GM12878 (cell line): Measurements from ENCODE around the gene MMP24. TPM values are rescaled to one million over a fixed set of nuclear protein-coding genes. Genes with fewer than 3 reads are reported as not detected.
"Not testable (repeated sequence)": the region's sequence is repeated elsewhere in the genome, so short reads cannot be mapped to it uniquely, and the experiment has no call there.

Experiments used
- ATAC-seq: fragments of 200-7000 bp; cut with Tn5 transposase; 3 replicates; pipeline ENCODE4 v1.9.1; 2020; ENCODE audit warnings: mild to moderate bottlenecking, moderate library complexity
- BruUV-seq: library from RNA; stranded (reverse); fragments of 400-500 nt; replicated peaks from 2 replicates; lab custom pipeline; 2021; lab: Mats Ljungman, UMichigan
- CTCF ChIA-PET: fragments of 300-600 bp; sonication (Branson Sonifier 250); formaldehyde crosslinking; extraction: SDS; loops from one replicate; lab custom pipeline; 2021; ENCODE audit warnings: inconsistent platforms; lab: Yijun Ruan, JAX
- POLR2A ChIA-PET: fragments of 350-600 bp; formaldehyde crosslinking; extraction: SDS; loops from one replicate; lab custom pipeline; 2021; ENCODE audit warnings: inconsistent platforms; lab: Charles Lee
- RAD21 ChIA-PET: fragments of 300-600 bp; sonication (Branson Sonifier 250); formaldehyde crosslinking; loops from one replicate; lab custom pipeline; 2023; ENCODE audit warnings: antibody characterized with exemption; ENCODE audit not compliant: unreplicated experiment; lab: Charles Lee
- SMC1A ChIA-PET: fragments of 300-600 bp; sonication (Branson Sonifier 250); formaldehyde crosslinking; loops from one replicate; lab custom pipeline; 2023; ENCODE audit not compliant: unreplicated experiment, uncharacterized antibody; lab: Charles Lee
- DNase-seq: peaks from one replicate; pipeline ENCODE4 v3.0.0-alpha.2; 2011; ENCODE audit warnings: low read depth, low spot score
- FAIRE-seq: peaks from 3 replicates; lab custom pipeline; 2011; peaks lifted over from hg19 to GRCh38; lab: Jason Lieb, UNC
- H2AFZ ChIP-seq: 2 replicates; pipeline ENCODE4 v1.6.0; 2011; ENCODE audit warnings: low read depth, low read length, control low read depth; ENCODE audit not compliant: control insufficient read depth
- H3K27ac ChIP-seq: 2 replicates; pipeline ENCODE4 v1.5.1; 2011; ENCODE audit warnings: control low read depth; ENCODE audit not compliant: control insufficient read depth, insufficient read depth
- H3K27me3 ChIP-seq, 2 experiments: replicated peaks in 1 of 2; 2 replicates each; pipeline versions ENCODE4 v1.6.0 to v1.6.1; 2011; ENCODE audit warnings: low read length in 1 of 2; ENCODE audit not compliant: control insufficient read depth in 2 of 2, insufficient read depth in 2 of 2
- H3K36me3 ChIP-seq, 2 experiments: 2 replicates each; pipeline ENCODE4 v1.5.1; 2011; ENCODE audit warnings: low read length in 1 of 2; ENCODE audit not compliant: control insufficient read depth in 2 of 2, insufficient read depth in 2 of 2
- H3K4me1 ChIP-seq: 2 replicates; pipeline ENCODE4 v1.6.1; 2011; ENCODE audit warnings: mild to moderate bottlenecking, low read length, moderate library complexity, mixed read lengths; ENCODE audit not compliant: control insufficient read depth, insufficient read depth
- H3K4me2 ChIP-seq: 2 replicates; pipeline ENCODE4 v1.6.0; 2011; ENCODE audit warnings: control low read depth; ENCODE audit not compliant: control insufficient read depth, insufficient read depth
- H3K4me3 ChIP-seq: fragments of 200-600 bp; sonication (generic); 2 replicates; pipeline ENCODE4 v1.5.1; 2016
- H3K79me2 ChIP-seq: 2 replicates; pipeline ENCODE4 v1.6.0; 2011; ENCODE audit warnings: low read length; ENCODE audit not compliant: control insufficient read depth, insufficient read depth
- H3K9ac ChIP-seq: 2 replicates; pipeline ENCODE4 v1.8.0; 2011; ENCODE audit warnings: low read length, control low read depth, mixed read lengths; ENCODE audit not compliant: control insufficient read depth, insufficient read depth
- H3K9me3 ChIP-seq: replicated peaks from 3 replicates; pipeline ENCODE4 v1.5.1; 2011; ENCODE audit warnings: mild to moderate bottlenecking, low read length; ENCODE audit not compliant: control insufficient read depth, insufficient read depth
- H4K20me1 ChIP-seq: 2 replicates; pipeline ENCODE4 v1.6.0; 2011; ENCODE audit not compliant: control insufficient read depth, insufficient read depth
- MAX ChIP-seq: IDR thresholded peaks from 2 replicates; pipeline ENCODE4 v1.6.1; 2012; ENCODE audit warnings: low read depth, low read length, improper control_type of control experiment
- ZNF687 ChIP-seq: fragments of 450-650 bp; IDR thresholded peaks from 2 replicates; pipeline ENCODE4 v1.6.1; 2017; ENCODE audit warnings: mild to moderate bottlenecking, moderate library complexity
- WGBS: methylation state at CpG from one replicate; pipeline ENCODE4 v1.1.6; 2016; ENCODE audit warnings: low lambda C conversion rate; ENCODE audit not compliant: insufficient replicate concordance, insufficient coverage; ENCODE audit errors: missing lambda C conversion rate; 5-methylcytosine and 5-hydroxymethylcytosine counted together
- in situ Hi-C: fragments of 300-500 bp; cut with MboI; formaldehyde crosslinking; loops from 9 replicates; pipeline ENCODE4 v1.14.3; 2018; ENCODE audit warnings: mixed read lengths
- intact Hi-C: fragments of 100-400 bp; cut with micrococcal nuclease; formaldehyde crosslinking; loops from one replicate; pipeline ENCODE4 v1.14.2; 2022; ENCODE audit not compliant: unreplicated experiment
- polyA plus RNA-seq, 11 experiments: library from polyadenylated mRNA; depleted of rRNA in 4 of 11; unstranded in 6 of 11; stranded (reverse) in 5 of 11; fragments of >200 nt; fragmentation: Nextera tagmentation in 4 of 11; fragmentation: Illumina TruSeq in 1 of 11; extraction: Ambion mirVana in 4 of 11; extraction: Trizol in 1 of 11; gene quantifications; 1 replicate in 1 of 11; 2 replicates in 10 of 11; pipeline versions ENCODE4 v1.2.1 to v1.2.3, GENCODE V29; 2011 to 2016; ENCODE audit warnings: inconsistent platforms in 2 of 11, missing spikeins in 2 of 11, low read depth in 1 of 11
- total RNA-seq, 4 experiments: library from RNA; depleted of rRNA in 3 of 4; stranded (reverse); fragments of >200 nt in 3 of 4; fragmentation: Illumina TruSeq in 1 of 4; extraction: Trizol in 1 of 4; gene quantifications; 2 replicates each; pipeline versions ENCODE4 v1.2.1 to v1.2.3, GENCODE V29; 2013 to 2021

The MMP24 gene
- total and polyA plus RNA-seq, 10 of the 15 experiments (the other 5 are each of a cell fraction or from before 2014, with no cell fraction given) = 0.01 to 0.11 (median 0.04) TPM; not detected in 5

- TF ChIP-seq ZNF687 (no peak), MAX (no peak)
These were observed 88.5 kb downstream of the MMP24 start (continued) for GRCh38 chr20:35314816-35315631.

GRCh38 chr20:35315632-35316020 is 89.1 kb downstream of the MMP24 start:
- SMC1A ChIA-PET, BruUV-seq, intact Hi-C loops: not testable (repeated sequence)

More at GRCh38 chr20:35315632-35316020, 89.1 kb downstream of the MMP24 start:
- ATAC-seq, H3K9ac ChIP-seq, H3K36me3 ChIP-seq, DNase-seq, H3K4me1 ChIP-seq, H3K79me2 ChIP-seq, H3K27me3 ChIP-seq, H3K27ac ChIP-seq, POLR2A ChIA-PET, H4K20me1 ChIP-seq, H3K4me2 ChIP-seq, H3K4me3 ChIP-seq, H2AFZ ChIP-seq, RAD21 ChIA-PET, H3K9me3 ChIP-seq, in situ Hi-C loops, FAIRE-seq: not testable (repeated sequence)
- WGBS = 93% methylated on average over 7 of the region's 7 CpGs
- CTCF ChIA-PET = interaction anchor here (1.5 to 2.2 kb wide), 2 partner anchors 12 to 14 kb away, joined by 4 to 18 read pairs; no protein-coding TSS in a partner anchor
